ENCODE results near the gene TMEM178A.

Gene TMEM178A

GRCh38 chr2:39638581-39638980 lies 27.1 kb upstream of the TMEM178A start:
- TF ChIP-seq ZFX (IDR thresholded peaks at IDR 0.05; ENCODE audit: borderline replicate concordance) (no peak), CTCF (IDR thresholded peaks at IDR 0.05) (no peak)
- H3K27ac ChIP-seq = no peak overlapping the region

- H3K27ac ChIP-seq = no peak overlapping the region
- TF ChIP-seq ZFX (IDR thresholded peaks at IDR 0.05; ENCODE audit: borderline replicate concordance) (no peak), CTCF (IDR thresholded peaks at IDR 0.05) (no peak)
Observed at GRCh38 chr2:39640107-39640506, 25.6 kb upstream of the TMEM178A start.

GRCh38 chr2:39640681-39641080 lies 25.0 kb upstream of the TMEM178A start:
- TF ChIP-seq ZFX (IDR thresholded peaks at IDR 0.05; ENCODE audit: borderline replicate concordance) = no peak
- no peak for TF ChIP-seq CTCF (IDR thresholded peaks at IDR 0.05)
- H3K27ac ChIP-seq = no peak overlapping the region

GRCh38 chr2:39641635-39642034 lies 24.1 kb upstream of the TMEM178A start:
- TF ChIP-seq CTCF (IDR thresholded peaks at IDR 0.05) (no peak), ZFX (IDR thresholded peaks at IDR 0.05; ENCODE audit: borderline replicate concordance) (no peak)
- no peak overlapping the region for H3K27ac ChIP-seq

- TF ChIP-seq ZFX (IDR thresholded peaks at IDR 0.05; ENCODE audit: borderline replicate concordance) (no peak), CTCF (IDR thresholded peaks at IDR 0.05) (no peak)
- no peak overlapping the region for H3K27ac ChIP-seq
Observed at GRCh38 chr2:39642051-39642718, 23.5 kb upstream of the TMEM178A start.

- TF ChIP-seq ZFX (IDR thresholded peaks at IDR 0.05; ENCODE audit: borderline replicate concordance) = no peak
- no peak for TF ChIP-seq CTCF (IDR thresholded peaks at IDR 0.05)
- H3K27ac ChIP-seq = peak overlapping the region; percentile 31; the same call in 1 of the 2 replicates
Observed at GRCh38 chr2:39645826-39646225, 19.9 kb upstream of the TMEM178A start.

GRCh38 chr2:39646267-39646666 lies 19.4 kb upstream of the TMEM178A start:
- H3K27ac ChIP-seq = peak overlapping the region; percentile 31; the same call in 1 of the 2 replicates
- TF ChIP-seq CTCF (IDR thresholded peaks at IDR 0.05) (no peak), ZFX (IDR thresholded peaks at IDR 0.05; ENCODE audit: borderline replicate concordance) (no peak)

Data from 22Rv1 (cell line).